T-helper 22 cell (primary cell): ENCODE data around the gene ARL2.
"Not testable (repeated sequence)": the region's sequence is repeated elsewhere in the genome, so short reads cannot be mapped to it uniquely, and the experiment has no call there.

Source experiments
- DNase-seq: peaks from one replicate; pipeline ENCODE4 v3.0.0-alpha.2; 2020; ENCODE audit warnings: low read depth

The ARL2 gene

DNA sequence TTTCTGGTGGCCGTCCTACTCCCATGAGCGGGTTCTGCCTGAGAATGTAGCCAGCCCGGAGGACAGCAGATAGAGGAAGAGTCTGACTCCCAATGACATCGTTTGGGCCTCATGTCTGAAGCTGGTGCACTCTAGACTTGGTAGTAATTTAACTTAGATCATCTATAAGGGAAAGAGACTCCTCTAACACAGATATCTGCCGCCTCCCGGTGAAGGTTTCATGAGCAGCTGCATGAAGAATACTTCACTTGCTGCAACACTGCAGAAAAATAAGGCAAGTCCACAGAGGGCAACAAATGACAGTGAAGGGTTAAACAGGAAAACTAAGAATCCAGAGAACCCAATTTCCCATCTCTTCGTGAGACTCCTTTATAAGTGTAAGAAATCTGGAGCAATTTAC, 5.9 kb upstream of the ARL2 start:
- DNase-seq = no peak

DNA sequence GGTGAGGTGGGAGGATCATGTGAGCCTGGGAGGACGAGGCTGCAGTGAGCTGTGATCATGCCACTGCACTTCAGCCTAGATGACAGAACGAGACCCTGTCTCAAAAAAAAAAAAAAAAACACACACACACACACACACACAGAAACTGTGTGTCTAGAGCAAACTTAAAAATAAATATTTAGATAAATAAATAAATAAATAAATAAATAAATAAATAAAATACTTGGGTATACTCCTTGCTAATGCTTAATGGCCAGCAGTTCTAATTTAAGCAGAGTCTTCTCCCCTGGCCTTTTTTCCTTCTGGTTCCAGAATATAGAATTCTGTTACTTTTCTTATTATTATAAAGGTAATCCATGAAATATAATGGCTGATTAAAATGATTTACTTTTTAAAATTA, 5.1 kb upstream of the ARL2 start:
- DNase-seq = no peak

DNA sequence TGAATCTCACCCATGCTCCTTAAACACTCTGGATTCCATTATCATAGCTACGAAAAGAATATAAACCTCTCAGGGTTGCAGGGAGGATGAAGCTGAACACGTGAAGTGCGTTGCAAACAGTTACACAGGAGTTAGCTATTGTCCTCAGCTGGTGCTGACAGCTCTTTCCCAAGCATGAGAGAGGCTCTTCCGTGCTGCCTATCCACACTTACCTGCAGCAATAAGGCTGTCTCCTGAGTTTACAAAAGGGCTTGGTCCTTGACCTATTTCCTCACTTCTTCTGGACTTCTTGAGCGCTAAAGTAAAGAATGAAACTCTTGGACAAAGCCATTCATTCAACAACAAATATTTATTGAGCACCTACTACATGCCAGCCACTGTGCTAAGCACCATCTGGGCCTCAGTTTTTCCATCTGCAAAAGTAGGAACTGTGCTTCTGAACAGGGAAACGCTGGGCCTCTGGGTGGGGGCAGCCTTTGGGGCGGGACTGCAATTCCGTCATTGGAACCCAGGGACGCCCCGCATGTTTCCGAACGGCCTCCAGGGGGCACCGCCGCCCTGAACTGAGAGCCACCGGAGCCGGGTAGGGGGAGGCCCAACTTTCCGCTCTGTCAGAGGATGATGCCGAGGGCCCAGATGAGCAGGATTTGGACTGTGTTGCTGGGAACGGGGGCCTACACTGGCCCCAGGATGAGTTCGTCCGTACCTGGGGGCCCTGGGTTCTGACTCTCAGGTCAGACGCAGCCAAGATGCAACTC, 651 bp upstream of the ARL2 start:
- DNase-seq = peak; percentile 78

DNA sequence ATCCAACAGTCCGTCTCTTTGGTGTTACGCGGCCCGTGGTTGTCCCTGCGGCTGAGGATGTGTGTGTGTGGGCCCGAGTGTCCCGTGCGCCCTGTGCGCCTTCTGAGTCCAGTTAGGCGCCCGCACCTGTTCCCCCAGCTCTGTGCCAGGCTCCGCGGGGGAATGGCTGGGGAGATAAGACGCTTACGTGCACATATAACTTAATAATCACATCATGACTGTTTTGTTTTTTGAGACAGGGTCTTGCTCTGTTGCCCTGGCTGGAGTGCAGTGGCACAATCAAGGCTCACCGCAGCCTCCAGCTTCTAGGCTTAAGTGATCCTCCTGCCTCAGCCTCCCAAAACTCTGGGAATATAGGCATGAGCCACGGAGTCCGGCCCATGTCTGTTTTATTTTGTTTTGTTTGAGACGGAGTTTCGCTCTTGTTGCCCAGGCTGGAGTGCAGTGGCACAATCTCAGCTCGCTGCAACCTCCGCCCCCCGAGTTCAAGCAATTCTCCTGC, 817 bp downstream of the ARL2 start:
- no peak for DNase-seq

DNA sequence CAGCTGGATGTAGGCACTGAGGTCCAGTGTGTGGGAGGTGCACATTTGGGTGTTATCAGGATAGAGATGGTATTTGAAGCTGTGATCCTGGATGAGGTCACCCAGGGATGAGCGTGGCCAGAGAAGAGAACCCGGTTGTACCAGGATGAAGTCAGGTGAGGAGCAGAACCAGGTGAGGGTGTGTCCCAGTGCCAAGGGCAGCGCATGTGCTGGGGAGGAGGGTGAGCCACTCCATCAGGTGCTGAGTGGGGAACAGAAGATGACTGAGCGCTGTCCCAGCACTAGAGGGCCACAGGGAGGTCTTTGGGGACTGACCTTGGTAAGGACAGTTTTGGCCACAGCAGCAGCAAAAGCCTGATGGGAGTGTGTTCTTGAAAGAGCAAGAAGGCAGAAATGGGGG, 2.7 kb downstream of the ARL2 start:
- DNase-seq = no peak

DNA sequence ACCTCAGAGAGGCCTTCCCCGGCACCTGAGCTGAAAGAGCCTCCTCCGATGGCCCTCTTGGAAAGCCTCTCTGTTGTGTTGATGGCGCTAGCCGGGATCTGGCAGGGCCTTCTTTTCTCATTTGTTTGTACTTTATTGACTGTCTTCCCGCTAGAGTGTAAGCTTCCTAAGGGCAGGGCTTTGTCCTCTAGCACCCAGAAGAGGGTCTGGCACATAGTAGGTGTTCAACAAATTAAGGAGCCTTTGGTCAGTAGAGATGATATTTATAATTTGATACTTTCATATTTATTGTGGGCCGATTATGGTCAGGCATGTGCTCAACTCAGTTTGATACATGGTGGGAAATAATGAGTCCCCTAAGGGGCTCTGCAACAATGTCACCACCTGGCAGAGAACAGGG, 4.0 kb downstream of the ARL2 start:
- no peak for DNase-seq

DNA sequence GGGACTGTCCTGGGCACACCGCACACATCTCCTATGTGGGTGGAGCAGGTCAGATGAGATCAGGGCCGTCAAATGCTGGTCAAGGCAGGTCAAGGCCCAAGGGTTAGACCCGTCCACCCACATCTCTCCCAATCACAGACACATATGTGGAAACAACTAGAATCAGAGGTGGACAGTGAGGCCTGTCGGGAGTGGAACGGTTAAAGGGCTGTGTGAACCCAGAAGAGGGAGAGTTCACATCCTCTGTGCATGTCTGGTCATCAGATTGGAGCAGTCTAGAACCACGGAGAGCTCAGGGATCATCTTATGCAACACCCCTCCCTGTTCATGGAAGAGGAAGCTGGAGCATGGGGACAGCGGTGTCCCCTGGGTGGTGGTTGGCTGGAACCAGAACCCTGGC, 5.9 kb downstream of the ARL2 start:
- DNase-seq = no peak

DNA sequence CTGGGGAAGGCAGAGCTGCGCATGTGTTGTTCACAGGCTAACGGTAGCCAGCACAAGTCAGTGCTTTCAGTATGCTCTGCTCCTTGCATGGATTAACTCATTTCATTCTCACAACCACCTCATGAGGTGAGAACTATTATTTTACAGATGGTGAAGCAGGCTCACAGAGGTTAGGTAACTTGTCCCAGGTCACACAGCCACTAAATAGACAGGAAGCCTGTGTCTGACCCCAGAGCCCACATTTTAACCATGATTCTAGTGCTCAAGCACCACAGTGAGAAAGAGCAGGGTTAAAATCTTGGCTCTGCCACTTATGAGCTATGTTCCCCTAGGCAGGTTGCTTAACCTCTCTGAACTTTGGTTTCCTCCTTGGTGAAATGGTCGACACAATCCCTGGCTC, 7.0 kb downstream of the ARL2 start:
- no peak for DNase-seq

DNA sequence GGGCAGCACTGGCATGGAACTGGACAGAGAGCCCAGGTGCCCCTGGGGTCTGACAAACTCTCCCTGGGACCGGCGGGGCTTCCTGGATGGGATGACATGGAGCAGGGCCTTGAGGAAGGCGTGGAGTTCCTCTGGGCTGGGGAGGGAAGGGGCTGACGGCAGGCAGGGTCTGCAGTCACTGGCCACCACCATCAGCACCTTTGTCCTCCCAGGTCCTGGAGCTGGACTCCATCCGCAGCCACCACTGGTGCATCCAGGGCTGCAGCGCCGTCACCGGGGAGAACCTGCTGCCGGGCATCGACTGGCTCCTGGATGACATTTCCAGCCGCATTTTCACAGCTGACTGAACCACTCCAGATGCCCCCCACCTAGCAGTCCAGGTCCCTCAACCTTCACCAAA, 7.5 kb downstream of the ARL2 start:
- no peak for DNase-seq

DNA sequence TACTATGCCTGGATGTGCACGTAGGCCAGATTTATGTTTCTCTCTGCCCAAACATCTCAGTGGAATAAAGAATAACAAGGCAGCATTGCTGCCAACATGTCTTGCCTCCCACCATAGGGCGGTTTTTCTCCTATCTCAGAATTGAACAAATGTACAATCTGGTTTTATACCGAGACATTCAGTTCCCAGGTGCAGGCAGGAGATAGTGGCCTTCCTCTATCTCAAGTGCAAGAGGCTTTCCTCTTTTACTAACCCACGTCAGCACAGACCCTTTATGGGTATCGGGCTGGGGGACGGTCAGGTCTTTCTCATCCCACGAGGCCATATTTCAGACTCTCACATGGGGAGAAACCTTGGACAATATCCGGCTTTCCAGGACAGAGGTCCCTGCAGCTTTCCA, 9.5 kb downstream of the ARL2 start:
- DNase-seq = not testable (repeated sequence)

DNA sequence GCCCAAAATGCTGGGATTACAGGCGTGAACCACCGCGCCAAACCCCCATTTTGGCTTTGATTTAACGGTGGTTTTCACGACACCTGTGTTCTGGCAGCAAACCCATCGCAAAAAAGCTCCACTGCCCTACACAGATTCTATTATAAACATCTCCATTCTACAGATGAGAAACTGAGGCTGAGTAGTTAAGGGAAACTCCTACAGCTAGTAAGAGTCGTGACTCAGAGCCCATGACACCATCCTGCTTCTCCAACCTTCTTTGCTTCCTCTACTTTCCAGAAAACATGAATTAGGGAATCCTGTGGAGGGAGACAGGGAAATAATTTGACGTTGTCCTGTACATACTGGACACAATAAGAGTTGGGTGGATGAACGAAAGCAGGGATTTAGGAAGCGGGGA, 12.8 kb downstream of the ARL2 start:
- no peak for DNase-seq

DNA sequence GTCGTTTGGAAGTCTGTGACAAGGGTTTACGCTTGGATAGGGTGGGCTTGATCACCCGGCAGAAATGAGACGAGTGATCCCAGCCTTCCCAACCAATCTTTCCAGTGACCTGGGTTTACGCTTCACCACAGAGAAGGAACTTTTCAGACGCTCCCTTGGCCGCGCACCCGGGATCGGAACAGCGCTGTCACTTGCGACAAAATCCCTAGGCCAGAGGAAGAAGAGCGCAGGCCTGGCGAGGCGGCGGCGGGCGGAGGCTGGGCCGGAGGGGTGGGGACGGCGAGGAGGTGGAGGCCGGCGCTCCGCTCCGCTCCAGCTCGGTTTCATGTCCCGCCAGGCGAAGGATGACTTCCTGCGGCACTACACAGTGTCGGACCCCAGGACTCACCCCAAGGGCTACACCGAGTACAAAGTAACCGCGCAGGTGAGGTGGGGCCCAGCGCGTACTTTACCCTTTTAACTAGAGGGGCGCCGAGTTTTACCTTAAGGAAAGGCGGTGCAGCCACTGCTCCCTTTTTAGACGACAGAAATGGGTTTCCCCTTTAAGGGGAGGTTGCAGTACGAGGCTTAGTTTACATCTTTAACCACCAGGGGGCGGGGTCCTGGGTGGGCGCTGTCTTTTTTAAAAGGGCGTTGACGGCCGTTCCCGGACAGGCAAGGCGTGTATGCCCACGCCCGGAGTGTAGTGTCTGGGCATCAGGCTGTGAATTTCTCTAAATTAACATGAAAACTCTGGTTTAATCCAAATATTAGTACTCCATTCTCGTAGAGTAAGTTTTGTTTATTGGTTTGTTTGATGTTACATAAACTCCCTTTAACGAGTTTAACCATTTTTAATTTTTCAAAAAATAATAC, 13.5 kb downstream of the ARL2 start, which contains the start of gene SNX15:
Gene SNX15 (plus strand): TSS at position 227 of the 855 bp plus-strand sequence. CDS start 99 bp downstream, at position 326.
- peak; percentile 83 for DNase-seq

DNA sequence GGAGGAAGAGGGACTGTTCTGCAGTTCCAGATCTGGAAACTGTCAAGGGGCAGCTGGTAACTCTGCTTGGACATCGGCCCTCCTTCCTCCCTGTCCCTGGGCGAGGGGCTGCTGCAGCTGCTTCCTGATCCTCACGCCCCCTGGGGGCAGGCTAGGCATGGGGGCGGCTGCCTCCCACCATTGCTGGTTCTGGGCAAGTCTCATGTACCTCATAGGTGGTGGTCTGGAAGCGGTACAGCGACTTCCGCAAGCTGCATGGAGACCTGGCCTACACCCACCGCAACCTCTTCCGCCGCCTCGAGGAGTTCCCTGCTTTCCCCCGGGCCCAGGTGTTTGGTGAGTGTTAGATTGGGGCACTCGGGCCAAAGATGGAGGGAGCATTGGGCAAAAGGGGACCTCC, 18.3 kb downstream of the ARL2 start:
- DNase-seq = no peak

DNA sequence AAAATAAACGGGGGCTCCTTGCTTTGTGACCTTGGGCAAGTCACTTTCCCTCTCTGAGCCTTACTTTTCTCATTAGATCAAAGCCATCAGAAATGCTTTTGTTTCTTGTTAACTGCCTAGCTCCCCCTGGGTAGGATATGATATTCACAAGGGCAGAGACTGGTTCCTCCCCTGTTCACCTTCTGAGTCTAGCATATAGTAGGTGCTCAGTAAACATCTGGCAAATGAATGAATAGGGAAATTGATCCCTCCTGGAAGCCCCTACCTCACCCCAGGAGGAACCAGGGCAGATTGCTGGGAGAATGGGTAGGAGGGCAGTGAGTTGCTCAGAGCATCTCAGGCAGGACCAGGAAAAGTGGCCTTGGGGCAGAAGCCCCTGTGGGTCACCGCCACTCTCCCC, 20.5 kb downstream of the ARL2 start:
- no peak for DNase-seq

DNA sequence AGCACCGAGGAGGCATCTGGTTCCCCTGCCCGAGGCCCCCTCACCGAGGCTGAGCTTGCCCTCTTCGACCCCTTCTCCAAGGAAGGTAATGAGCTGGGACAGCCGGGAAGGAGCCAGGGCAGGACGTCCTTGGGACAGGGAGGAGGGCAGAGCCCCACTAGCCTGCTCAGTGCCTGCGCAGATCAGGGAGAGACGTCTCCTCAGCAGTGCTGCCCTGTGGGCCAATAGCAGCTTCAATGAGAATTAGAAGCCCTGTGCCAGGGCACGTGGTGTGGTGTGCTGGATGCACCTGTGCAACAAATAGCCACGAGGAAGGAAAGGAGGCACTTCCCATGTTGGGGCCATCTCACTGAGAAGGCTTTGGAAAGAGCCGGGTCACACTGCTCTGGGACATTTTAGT, 21.6 kb downstream of the ARL2 start:
- DNase-seq = no peak

DNA sequence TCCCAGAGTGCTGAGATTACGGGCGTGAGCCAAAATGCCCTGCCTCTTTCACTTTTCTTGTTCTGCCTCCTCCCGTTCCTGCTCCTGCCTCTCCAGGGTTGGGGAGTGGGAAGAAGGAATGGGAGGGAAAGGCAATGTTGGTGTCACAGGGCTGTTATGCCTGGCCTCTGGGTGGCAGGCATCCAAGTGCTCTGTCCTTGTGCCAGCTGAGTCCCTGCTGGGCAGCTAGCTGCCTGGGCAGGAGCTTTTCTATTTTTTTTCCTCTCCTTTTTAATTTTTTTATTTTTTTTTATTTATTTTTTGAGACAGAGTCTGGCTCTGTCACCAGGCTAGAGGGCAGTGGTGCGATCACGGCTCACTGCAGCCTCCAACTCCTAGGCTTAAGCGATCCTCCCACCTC, 23.0 kb downstream of the ARL2 start:
- no peak for DNase-seq

DNA sequence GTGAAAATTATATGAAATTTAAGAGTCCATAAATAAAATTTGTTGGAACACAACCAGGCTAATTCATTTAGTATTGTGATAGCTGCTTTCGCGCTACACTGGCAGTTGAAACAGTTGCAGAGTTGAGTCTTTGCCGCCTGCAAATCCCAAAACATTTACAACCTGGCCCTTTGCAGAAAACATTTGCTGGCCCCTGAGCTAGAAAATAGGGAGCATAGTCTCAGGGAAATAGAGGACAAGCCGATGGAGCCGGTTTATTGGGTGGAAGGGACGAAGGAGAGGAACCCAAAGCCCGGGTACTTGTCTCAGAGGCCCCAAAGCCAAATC, 26.5 kb downstream of the ARL2 start:
- DNase-seq = no peak

DNA sequence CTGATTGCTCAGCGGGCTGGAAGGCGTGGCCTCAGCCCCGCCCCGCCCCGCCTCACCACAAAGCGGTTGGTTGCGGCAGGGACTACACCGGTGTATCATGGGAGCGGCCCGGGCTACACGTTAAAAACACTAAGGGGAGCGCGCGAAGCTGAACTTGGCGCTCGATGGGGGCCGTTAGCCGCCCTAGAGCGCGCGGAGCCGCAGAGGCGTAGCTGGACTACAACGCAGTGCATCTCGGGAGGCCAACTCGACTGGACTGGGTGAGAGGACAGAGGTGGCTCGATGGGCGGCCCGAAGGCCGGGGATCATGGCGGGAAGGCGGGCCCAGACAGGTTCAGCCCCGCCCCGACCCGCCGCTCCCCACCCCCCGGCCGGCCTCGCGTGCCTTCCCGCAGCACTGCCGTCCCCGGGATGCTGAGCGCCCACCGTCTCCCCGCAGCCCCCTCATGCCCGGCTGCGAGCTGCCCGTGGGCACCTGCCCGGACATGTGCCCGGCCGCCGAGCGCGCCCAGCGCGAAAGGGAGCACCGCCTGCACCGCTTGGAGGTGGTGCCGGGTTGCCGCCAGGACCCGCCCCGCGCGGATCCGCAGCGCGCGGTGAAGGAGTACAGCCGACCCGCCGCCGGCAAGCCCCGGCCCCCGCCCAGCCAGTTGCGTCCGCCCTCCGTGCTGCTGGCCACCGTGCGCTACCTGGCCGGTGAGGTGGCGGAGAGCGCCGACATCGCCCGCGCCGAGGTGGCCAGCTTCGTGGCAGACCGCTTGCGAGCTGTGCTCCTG, 27.1 kb downstream of the ARL2 start, which contains the start of gene SAC3D1:
Gene SAC3D1 (plus strand): TSS at position 364 of the 776 bp plus-strand sequence. CDS start 83 bp downstream, at position 447.
- DNase-seq = peak; percentile 80

DNA sequence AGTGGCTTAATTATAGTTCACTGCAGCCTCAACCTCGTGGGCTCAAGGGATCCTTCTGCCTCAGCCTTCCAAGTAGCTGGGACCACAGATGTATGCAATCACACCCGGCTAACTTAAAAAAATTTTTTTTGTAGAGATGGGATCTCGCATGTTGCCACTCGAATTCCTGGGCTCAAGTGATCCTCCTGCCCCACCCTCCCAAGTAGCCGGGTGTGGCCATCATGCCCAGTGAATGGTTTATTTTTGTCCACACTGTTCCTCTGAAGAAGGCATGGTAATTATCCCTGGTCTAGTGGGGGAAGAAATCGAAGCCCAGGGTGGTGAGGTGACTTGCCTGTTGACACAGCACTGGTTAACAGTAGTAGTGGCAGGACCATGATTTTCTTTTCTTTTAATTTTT, 28.9 kb downstream of the ARL2 start:
- no peak for DNase-seq

DNA sequence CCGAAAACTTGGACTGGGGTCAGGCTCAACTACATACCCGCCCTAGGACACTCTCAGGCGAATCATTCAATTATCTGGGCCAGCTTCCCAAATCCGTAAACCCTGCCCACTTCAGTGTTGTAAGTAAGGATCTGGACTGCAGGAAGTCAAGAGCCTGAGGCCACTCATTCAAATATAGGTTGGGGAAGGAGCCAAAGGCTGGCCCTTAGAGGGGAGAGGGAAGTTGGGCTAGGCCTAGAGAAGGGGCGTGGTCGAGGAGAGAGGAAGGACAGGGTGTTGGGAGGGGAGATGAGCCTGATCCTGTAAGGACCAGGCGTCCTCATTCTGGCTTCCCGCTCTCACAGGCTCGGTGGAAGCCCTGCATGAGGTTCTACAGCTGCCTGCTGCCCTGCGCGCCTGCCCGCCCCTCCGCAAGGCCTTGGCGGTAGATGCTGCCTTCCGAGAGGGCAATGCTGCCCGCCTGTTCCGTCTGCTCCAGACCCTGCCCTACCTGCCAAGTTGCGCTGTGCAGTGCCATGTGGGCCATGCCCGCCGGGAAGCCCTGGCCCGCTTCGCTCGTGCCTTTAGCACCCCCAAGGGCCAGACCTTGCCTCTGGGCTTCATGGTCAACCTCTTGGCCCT, 30.0 kb downstream of the ARL2 start:
- no peak for DNase-seq

DNA sequence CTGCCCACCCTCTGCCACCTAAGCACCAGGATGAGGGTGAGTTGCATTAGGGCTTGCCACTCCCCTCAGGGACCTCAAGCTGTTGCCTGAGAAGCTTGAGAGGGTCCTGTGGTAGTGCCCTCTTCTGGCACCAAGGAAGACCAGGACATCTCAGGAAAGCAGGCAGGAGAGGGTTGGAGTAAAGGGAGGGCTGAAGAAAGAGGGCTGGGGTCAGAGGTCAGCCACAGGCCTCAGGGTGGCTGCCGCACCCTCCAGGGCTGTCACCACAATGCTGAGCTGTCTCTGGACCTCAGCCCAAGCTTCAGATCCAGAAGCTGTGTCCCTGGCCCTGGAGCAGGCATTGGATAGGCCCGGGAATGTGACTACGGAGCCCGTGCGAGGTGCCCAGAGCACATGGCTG, 31.1 kb downstream of the ARL2 start:
- no peak for DNase-seq

DNA sequence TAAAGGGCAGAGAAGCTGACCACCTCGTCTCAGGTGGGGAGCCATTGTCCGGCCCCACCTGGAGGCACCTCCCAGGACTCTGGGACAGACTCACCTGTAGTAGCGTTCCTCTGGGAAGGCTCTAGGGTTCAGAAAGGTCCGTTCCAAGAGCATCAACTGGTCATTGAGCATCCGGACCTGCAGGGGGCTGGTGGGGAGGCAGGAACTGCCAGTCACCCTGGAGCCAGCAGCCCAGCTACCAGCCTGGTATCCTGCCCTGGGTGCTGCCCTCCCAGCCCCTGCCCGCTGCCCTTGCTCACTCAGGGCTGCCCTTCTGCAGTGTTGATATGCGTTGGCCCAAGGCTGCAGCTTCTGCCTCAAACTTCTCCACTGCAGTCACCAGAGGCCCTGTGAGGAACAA, 31.8 kb downstream of the ARL2 start:
- no peak for DNase-seq
